DMS53 treated with DMSO at 0.1 percent for 48 hours (cell line): Measurements from ENCODE around the gene KCNIP4.

Source experiments
- DNase-seq: peaks from one replicate; lab custom pipeline; 2025; ENCODE audit not compliant: unreplicated experiment; lab: John Stamatoyannopoulos, UW

KCNIP4 gene

DNA sequence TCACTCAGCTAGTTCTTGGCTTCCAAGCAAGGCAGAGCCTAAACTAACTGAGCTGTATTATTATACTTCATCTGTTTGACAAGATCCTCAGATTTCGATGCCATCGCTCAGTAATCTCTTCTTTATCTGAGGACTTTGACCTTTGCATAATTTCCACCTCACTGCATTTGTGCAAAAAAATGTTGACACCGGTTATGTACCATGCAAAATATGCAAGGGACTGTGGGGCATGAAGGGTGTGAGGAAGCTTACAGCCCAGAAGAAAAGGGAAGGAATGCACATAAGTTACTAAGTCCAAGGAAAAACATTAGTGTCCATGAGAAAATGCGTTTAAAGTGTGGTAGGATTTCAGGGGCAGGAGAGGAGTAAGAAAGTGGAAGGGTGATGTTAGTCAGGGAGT lies 953.0 kb downstream of the KCNIP4 start:
- peak; percentile 5 for DNase-seq

DNA sequence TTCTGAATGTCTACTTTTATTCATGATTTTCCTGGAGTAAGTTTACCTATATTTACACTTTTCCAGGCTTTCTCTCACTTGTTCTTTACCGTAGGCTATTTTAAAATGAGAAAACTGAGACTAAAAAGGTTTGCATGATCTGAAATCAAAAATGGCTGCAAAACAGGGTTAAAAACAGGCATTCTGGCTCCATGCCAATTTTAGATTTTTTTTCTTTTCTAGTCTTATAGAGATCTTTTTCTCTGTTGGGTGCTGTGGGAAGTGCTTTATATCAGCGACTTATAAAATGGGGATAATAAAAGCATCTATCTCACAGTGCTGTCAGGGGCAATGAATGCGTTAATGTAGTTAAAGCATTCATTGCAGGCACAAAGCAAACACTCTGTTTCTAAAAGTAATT lies 953.6 kb downstream of the KCNIP4 start:
- no peak for DNase-seq

DNA sequence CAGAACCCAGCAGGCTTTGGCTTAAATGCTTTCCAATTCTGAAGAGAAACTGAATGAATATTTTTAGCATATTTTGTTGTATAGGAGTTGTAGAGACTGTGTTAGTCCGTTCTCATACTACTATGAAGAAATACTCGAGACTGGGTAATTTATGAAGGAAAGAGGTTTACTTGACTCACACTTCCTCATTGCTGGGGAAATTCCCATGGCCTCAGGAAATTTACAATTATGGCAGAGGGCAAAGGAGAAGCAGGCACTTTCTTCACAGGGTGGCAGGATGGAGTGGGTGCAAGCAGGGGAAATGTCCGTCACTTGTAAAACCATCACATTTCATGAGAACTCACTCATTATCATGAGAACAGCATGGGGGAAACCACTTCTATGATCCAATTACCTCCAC lies 956.6 kb downstream of the KCNIP4 start:
- no peak for DNase-seq

DNA sequence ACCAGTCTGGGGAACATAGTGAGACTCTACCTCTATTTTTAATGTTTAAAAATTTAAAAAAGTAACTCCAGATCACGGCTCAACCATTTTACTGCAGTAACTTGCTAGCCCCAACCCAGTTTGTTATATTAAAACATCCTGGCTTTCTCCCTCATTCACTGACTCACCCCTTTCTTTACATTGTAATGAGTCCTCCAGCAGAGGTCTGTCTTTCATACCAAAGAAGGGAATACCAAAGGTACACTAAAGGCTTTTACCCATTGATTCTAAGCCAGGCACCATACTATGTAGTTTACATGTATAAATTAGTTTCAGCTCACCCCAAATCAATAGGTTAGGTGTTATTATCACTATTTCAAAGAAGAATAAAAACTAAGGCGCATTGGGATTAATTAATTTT lies 961.4 kb downstream of the KCNIP4 start:
- DNase-seq: no peak

DNA sequence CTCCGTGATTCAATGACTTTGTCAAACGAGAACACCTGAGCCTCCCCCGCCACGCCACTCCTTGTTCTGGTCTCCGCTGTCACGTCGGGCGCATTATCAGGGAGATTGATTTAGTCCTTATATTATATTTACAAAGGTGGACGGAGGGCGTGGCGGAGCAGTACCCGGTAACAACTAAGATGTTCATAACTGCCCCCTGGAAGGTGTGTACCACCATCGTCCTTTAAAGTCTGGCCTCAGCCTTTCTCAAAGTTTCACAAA lies 964.1 kb downstream of the KCNIP4 start:
- no peak for DNase-seq

DNA sequence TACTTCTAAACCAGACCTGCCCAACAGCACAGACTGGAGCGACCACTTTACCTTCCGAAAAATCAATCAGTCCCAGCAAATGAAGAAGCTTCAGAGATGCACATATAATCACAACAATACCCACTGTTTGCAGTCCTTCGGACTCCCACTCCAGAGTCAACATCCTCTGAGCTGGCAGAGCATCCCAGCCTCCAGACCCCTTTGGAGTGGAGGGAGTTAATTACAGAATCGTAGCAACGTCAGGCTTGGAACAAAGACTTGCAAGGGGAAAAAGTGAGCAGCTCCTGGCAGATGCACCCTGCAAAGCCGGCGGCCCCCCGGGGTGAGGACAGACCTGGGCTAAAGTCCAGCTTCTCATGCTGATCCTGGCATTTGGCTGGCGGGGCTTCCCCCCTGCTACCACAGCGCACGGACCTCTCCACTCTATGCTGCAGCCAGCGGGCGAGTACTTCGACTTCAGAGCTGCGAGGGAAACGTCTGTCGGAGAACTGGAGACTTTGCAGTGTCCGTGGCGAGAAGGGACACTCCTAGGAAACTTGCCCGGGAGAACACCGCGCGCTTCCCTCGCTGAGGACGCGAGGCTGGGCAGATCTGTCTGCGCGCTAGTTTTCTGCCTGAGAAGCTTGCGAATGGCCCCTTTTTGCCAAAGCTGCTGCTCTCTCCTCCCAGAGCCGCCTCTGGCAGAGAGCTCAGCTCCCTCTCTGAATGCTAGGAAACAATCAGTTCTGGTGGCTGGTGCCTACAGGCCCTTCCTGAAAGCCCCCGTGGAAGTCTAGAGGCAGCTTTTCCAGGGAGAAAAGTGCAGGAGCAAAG lies 964.6 kb downstream of the KCNIP4 start:
- DNase-seq: no peak

DNA sequence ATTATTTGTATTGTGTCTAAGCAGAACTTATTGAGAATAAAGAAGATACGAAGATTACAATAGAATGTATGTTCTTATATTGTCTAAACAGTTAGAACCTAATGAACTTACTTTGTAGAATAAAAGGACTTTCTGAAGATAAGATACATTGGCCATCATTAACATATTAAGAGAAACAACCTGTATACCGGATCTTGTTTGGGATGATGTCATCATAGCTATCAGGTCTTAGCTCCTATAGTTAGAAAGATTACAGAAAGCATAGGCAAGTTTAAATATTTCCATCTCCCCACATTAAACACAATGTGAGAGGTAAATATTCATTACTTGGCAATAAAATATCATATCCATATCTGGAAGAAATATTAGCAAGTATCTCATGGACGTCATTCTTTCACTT lies 966.0 kb downstream of the KCNIP4 start:
- no peak for DNase-seq

DNA sequence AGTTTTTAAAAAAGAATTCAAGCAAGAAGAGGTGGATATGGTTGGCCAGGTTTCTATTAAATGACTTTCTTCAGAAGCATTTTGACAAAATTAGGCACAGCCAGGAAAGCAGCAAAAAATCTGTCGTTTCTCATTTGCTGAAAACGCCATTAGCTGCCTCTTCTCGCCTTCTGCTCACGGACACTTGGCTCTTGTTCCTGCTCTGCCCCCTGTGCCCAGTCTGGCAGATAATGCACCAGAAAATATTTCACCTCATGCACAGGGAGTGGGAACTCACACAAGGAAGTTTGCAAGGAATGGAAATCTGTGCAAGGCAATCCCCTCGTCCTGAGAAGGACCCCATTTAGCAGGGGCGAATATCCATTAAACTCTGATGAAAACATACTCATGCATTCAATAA lies 988.3 kb downstream of the KCNIP4 start:
- DNase-seq: no peak

DNA sequence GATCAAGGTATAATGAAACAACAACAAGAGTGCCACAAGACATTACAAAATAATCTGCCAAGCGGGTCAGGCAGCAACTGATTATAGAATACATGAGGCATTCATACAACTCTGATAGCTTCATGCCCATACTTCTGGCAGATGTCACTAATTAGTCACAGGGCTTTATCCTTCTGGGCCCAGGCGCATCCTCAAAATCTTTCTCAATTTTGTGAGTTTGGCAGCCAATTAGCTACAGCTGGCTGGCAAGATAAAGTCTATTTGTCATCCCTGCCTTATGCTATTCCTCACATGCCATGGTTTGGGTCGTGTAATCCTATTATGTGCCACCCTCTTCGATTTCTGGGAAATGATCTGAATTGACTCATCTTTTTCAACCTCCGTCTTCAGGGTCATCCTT lies 994.0 kb downstream of the KCNIP4 start:
- DNase-seq: no peak

DNA sequence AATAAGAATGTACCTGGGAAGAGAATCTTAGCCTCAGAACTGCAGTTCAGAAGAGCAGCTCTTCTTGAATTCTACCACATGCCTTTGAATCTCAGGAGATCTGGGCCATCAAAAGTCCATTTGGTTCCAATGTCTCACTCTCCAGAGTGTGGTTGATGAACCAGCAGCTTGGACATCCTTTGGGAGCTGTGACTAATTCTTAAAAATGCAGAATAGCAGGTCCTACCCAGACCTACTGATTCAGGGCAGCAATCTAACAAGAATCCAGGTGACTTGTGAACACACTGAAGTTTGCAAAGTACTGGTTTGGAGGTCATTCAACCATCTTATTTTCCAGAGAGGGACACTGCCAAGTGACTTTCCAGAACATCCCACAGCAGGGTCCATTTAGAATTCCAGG lies 1003.6 kb downstream of the KCNIP4 start:
- DNase-seq: no peak

DNA sequence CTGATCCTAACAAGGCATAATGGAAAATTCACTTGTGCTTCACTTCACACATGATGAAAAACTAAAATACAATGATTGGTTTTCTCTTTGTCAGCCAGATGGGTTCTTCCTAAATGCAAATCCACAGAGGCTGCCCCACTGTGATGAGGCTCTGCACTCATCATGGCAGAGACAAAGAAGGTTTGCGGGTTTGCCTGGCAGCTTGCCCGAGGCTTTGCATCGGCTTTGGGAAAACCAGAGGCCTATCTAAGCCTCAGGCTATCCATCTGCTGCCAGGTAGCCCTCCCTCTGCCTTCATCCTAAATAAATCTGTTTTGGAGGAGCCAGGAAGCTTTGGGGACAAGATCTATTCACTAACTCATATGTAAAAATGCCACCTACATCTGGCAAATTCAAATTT lies 1004.1 kb downstream of the KCNIP4 start:
- no peak for DNase-seq

DNA sequence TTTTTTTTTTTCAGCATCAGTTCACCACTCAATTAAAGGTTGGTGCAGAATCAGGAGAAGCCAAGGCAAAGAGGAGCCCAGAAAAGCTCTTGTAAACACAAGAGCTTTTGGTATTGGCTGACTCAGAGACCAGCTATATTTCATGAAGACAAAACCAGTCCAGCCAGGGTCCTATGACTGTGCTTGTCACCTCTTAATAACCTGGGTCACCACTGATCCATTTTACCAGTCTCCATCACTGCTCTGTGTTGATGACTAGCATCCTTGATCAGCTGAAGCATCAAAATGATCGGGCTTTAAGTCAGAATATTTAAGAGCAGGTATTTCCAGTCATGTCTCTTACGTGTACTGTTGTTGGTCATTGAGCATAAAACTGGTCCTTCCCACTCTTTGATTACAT lies 1010.4 kb downstream of the KCNIP4 start:
- no peak for DNase-seq

DNA sequence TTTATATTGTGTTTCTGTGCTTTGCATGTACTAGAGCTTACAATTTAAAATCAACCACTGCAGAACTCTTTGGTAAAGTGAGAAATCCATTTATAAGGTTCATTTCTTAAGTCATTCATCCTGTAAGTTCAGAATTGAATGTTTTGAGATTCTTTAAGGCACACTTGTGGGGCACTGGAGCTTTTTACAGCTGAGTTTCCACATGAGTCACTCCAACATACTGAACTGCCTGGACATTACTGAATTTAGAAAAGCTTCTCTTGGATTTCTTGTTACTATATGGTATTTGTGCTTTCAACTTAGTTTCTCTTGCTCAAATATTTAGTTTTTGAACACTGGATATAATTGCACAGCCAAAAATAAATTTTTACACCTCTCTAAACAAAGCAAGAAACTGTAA lies 1022.0 kb downstream of the KCNIP4 start:
- no peak for DNase-seq

DNA sequence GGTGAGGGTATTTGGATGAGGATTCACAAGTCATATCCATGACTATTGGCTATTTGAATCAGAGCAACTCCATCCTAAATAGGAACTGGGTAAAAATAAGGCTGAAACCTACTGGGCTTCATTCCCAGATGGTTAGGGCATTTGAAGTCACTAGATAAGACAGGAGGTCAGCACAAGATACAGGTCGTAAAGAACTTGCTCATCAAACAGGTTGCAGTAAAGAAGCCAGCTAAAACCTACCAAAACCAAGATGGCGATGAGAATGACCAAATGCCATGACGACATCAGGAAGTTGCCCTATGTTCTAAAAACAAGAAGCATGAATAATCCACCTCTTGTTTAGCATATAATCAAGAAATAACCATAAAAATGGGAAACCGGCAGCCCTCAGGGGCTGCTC lies 1023.4 kb downstream of the KCNIP4 start:
- DNase-seq: no peak

DNA sequence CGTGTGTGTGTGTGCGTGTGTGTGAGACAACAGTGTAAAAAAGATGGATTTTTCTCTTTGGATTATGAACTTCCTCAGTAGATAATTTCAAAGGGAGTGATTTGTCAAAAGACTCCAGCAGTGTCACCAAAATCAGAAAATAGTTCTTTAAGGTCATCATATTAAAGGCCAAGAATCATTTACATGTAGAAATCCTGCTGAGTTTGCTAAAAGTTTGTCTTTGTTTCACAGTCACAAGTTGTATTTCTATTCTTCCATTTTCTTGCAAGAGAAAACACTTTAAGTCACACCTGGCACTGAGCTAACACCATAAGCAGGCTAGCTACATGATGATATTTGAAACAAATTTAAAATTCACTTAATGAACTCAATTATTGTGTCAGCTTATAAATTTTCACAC lies 1025.6 kb downstream of the KCNIP4 start:
- DNase-seq: no peak

DNA sequence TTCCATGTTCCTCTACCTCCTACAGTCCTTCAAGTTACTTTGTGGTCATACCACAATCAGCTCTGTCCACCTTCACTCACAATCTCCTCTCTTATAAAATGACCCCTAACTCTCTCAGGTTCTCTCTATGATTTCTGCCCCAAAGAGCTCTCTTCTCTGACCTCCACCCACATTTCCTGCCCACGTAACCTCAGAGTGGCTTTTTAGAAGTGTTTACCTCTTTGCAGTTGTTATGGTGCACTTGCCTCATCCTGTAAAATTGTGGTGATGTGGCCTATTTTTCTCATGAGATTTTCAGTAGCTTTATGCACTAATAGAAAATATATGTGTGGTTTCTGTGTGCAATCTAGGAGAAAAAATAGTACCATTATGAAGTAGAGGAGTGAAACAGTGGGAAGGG lies 1032.5 kb downstream of the KCNIP4 start:
- no peak for DNase-seq

DNA sequence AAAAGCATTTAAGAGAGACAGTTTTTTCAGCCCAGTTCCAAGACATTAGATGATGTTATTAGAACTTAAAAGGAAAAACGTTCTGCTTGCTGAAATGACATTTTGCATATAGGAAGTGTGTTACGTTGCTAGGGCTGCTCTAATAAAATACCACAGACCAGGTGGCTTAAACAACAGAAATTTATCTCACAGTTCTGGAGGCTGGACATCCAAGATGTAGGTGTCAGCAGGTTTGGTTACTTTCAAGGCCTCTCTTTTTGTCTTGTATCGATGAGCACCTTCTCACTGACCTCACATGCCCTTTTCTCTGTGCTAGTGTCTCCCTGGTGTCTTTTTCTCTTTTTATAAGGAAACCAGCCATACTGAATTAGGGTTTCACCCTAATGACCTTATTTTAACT lies 1043.6 kb downstream of the KCNIP4 start:
- no peak for DNase-seq

DNA sequence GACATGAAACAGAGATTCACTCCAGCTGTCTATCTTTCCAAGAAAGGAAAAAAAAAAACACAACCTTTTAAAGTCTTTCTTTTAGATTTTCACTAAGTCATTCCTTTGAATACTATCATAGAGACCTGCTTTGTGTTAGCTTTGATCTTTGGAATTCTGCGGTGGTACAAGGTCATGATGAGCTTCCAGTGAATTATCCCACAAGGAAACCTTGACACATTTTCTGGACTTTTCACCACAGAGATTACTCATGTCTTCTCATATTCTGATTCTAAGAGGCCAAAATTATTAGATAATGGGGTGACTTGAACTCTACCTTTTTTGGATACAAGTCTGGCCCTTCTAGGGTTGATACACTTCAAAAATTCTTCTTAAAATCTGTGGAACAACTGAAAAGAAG lies 1046.7 kb downstream of the KCNIP4 start:
- no peak for DNase-seq

DNA sequence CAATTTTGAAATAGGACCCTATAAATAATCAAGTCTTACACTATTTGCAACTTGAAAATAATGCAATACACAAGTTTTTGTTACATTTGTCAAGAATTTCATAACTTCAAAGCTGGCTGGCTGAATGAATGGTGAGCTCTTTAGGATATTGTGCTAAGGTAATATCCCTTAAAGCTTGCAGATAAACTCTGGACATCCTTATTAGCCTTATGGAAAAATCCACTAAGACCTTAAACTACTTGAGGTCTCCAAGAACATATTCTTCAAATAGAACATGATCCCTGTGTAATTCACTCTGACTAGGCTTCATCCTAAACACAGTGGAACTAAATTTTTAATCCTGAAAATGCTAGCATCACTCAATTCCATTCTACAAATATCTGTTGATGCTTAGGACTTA lies 1049.0 kb downstream of the KCNIP4 start:
- DNase-seq: no peak

DNA sequence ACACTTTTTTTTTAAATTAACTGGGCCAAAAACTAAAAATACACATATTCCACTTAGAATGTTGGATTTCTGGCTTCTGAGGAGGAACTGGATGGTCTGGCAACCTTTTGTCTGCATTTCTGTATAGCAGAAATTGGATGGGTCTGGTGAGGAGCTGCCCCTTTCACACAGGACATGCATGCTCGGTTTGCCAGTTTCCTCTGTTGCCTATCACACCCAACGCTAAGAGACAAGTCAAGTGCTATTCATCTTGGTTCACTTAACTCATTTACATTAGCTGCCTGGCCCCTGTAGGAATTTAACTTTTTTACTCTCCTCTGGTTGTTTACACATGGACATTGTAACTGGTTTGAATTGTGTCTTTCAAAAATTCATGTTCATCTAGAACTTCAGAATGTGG lies 1052.6 kb downstream of the KCNIP4 start:
- no peak for DNase-seq

DNA sequence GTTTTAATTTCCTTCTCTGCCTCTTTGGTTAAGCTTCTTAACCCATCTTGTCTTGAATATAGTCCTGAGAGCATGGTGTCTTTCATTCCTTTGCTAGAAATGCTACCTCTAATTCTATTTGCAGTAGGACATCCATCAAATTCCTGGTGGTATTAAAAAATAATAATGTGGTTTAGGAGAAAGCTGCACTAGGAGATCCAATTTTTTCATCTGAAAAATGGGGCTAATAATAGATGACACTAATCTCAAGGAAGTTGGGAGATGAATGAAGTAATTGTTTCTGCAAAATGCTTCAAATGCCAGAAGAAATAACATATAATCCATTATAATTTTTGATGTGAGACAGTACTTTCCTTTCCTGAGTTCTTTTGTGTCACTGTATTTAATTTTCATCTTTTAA lies 1053.4 kb downstream of the KCNIP4 start:
- no peak for DNase-seq

DNA sequence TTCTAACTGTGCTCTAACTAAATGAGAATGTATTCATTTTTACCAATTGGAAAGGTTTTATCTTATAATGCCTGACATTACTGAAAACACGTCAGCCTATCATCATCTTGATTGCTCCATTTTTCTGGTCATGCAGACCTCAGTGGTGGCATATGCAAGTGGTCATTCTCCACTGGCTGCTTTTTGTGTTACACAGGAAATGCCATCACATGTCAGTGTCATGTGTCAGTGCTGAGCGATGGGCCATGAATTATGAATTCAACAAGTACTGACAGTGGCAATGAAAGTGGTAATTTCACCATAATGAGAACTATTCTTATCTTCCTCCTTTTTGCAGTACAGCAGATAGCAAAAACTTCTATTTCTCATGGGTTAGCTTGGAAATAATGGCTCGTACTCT lies 1057.8 kb downstream of the KCNIP4 start:
- DNase-seq: no peak

DNA sequence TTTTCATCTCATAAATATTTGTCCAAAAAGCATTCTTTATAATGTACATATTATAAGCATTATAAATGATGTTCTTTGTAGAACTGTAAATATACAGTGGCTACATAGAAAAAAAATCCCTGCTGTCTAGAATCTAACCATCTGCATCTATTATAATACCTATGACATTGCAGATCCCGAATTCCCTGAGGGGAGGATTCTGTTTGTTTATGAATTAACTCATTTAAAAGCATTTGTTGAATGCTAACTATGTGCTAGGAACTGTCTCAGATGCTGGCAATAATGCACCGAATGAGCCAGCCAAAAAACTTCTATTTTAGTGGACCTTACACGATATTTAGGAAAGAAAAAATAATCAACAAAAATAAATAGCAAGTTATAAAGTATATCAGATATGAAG lies 1058.7 kb downstream of the KCNIP4 start:
- DNase-seq: no peak

DNA sequence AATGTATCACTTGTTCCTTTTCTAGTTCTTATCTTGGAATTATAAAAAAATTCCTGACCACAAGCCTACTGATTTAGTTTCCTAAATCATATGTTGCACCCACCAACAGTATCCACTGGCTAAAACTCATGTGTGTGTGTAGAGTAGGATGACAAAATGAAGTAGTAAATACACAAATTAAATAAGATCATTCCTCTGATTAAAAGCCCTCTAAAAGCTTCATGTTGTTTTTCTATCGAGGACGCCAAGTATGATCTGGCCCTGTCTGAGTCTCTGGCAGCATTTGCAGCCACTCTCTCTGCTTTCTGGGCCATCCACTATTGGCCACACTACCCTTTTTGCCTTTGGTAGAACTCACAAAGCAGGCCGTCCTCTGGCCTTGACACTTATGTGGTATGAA lies 1064.9 kb downstream of the KCNIP4 start:
- no peak for DNase-seq
